Vagina (tissue), 2 donors: ENCODE data around the gene PI16.
A peak's percentile ranks its signal among the peaks of the same experiment; 100 is the strongest.

ENCODE experiments used
- POLR2AphosphoS5 ChIP-seq, 2 donors: sonication (generic); formaldehyde crosslinking; IDR thresholded peaks; one replicate each; pipeline ENCODE4 v1.9.0; 2017; ENCODE audit warnings: antibody characterized with exemption in 2 of 2, mild to moderate bottlenecking in 2 of 2, low read depth in 1 of 2; ENCODE audit not compliant: insufficient read depth in 1 of 2
- TF ChIP-seq, protein P1 (sequence below), 3 experiments: fragments of 450-650 bp in 2 of 3; fragments of 200-600 bp in 1 of 3; sonication (generic) in 1 of 3; IDR thresholded peaks; one replicate each; pipeline ENCODE4 v1.5.1; 2017 to 2019; ENCODE audit warnings: antibody characterized with exemption in 3 of 3, mild to moderate bottlenecking in 2 of 3, moderate library complexity in 2 of 3

GRCh38 chr6:36957773-36958271 is 3.3 kb downstream of the PI16 start:
- TF ChIP-seq, protein P1, sequence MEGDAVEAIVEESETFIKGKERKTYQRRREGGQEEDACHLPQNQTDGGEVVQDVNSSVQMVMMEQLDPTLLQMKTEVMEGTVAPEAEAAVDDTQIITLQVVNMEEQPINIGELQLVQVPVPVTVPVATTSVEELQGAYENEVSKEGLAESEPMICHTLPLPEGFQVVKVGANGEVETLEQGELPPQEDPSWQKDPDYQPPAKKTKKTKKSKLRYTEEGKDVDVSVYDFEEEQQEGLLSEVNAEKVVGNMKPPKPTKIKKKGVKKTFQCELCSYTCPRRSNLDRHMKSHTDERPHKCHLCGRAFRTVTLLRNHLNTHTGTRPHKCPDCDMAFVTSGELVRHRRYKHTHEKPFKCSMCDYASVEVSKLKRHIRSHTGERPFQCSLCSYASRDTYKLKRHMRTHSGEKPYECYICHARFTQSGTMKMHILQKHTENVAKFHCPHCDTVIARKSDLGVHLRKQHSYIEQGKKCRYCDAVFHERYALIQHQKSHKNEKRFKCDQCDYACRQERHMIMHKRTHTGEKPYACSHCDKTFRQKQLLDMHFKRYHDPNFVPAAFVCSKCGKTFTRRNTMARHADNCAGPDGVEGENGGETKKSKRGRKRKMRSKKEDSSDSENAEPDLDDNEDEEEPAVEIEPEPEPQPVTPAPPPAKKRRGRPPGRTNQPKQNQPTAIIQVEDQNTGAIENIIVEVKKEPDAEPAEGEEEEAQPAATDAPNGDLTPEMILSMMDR (IDR thresholded peaks at IDR 0.05), result no peak
- TF ChIP-seq POLR2AphosphoS5 (IDR thresholded peaks at IDR 0.05; ENCODE audit: insufficient read depth in 1 of 2, low read depth in 1 of 2), result peak in 1 of 2 donors; percentile 15
